CD14-positive monocyte (primary cell): ENCODE results near the gene BAZ2B. TPM values are rescaled to one million over a fixed set of nuclear protein-coding genes. Genes with fewer than 3 reads are reported as not detected.

Source experiments
- DNase-seq, 3 donors: peaks; one replicate each; pipeline ENCODE4 v3.0.0-alpha.2; 2011 to 2022
- H2AFZ ChIP-seq: 2 replicates; pipeline ENCODE4 v1.6.0; 2012; ENCODE audit warnings: mild to moderate bottlenecking, low read depth, low read length, inconsistent platforms; ENCODE audit not compliant: insufficient read depth, poor library complexity, severe bottlenecking
- H3K27ac ChIP-seq, 2 donors: 1 replicate in 1 of 2; 2 replicates in 1 of 2; pipeline ENCODE4 v1.5.1; 2012 to 2013; ENCODE audit warnings: low read length in 2 of 2, control low read depth in 1 of 2, inconsistent platforms in 1 of 2, low read depth in 1 of 2, mild to moderate bottlenecking in 1 of 2
- H3K27me3 ChIP-seq, 2 donors: one replicate each; pipeline versions ENCODE4 v1.6.0 to v1.6.1; 2011 to 2013; ENCODE audit warnings: low read length in 2 of 2; ENCODE audit not compliant: control insufficient read depth in 2 of 2, insufficient read depth in 2 of 2
- H3K36me3 ChIP-seq, 2 donors: replicated peaks in 1 of 2; 1 replicate in 1 of 2; 2 replicates in 1 of 2; pipeline versions ENCODE4 v1.5.1 to v1.6.1; 2012 to 2013; ENCODE audit warnings: low read length in 2 of 2, control low read depth in 1 of 2, inconsistent platforms in 1 of 2, mild to moderate bottlenecking in 1 of 2; ENCODE audit not compliant: insufficient read depth in 2 of 2, control insufficient read depth in 1 of 2
- H3K4me1 ChIP-seq, 2 donors: 1 replicate in 1 of 2; 2 replicates in 1 of 2; pipeline versions ENCODE4 v1.5.1 to v1.6.1; 2012 to 2013; ENCODE audit warnings: low read length in 2 of 2, control low read depth in 1 of 2, inconsistent platforms in 1 of 2, mild to moderate bottlenecking in 1 of 2, moderate library complexity in 1 of 2; ENCODE audit not compliant: insufficient read depth in 2 of 2, control insufficient read depth in 1 of 2
- H3K4me2 ChIP-seq: replicated peaks from 2 replicates; pipeline ENCODE3; 2012; ENCODE audit warnings: low read length, moderate library complexity, mild to moderate bottlenecking; ENCODE audit not compliant: poor library complexity, severe bottlenecking; ENCODE audit errors: extremely low read depth
- H3K4me3 ChIP-seq, 3 experiments: fragments of 200-600 bp in 1 of 3; sonication (generic) in 1 of 3; replicated peaks in 1 of 3; 1 replicate in 2 of 3; 2 replicates in 1 of 3; pipeline ENCODE4 v1.5.1; 2011 to 2013; ENCODE audit warnings: low read length in 3 of 3, mild to moderate bottlenecking in 3 of 3, control low read depth in 2 of 3, low read depth in 2 of 3, inconsistent platforms in 1 of 3, moderate library complexity in 1 of 3
- H3K79me2 ChIP-seq: 2 replicates; pipeline ENCODE4 v1.6.0; 2012; ENCODE audit warnings: mild to moderate bottlenecking, control low read depth, inconsistent platforms, low read length, moderate library complexity; ENCODE audit not compliant: insufficient read depth
- H3K9ac ChIP-seq: 2 replicates; pipeline ENCODE4 v1.6.0; 2017; ENCODE audit warnings: low read length, mild to moderate bottlenecking; ENCODE audit not compliant: insufficient read depth, poor library complexity, severe bottlenecking
- H3K9me3 ChIP-seq, 2 donors: replicated peaks in 1 of 2; 1 replicate in 1 of 2; 2 replicates in 1 of 2; pipeline versions ENCODE4 v1.5.1 to v1.6.1; 2012 to 2013; ENCODE audit warnings: low read length in 2 of 2, control low read depth in 1 of 2; ENCODE audit not compliant: control insufficient read depth in 1 of 2, insufficient read depth in 1 of 2
- H4K20me1 ChIP-seq: 2 replicates; pipeline ENCODE4 v1.6.0; 2012; ENCODE audit warnings: mild to moderate bottlenecking, low read length, control low read depth, moderate library complexity; ENCODE audit not compliant: insufficient read depth
- H3K27ac Mint-ChIP-seq, 7 donors: one replicate each; pipeline ENCODE4 v1.8.0; 2020; ENCODE audit warnings: mild to moderate bottlenecking in 7 of 7, mixed read lengths in 7 of 7, moderate library complexity in 6 of 7, inconsistent platforms in 2 of 7
- H3K27me3 Mint-ChIP-seq, 3 donors: one replicate each; pipeline ENCODE4 v1.8.0; 2021 to 2022; ENCODE audit warnings: low read depth in 3 of 3, mild to moderate bottlenecking in 3 of 3, mixed read lengths in 3 of 3, moderate library complexity in 3 of 3, inconsistent platforms in 1 of 3
- H3K36me3 Mint-ChIP-seq, 2 donors: one replicate each; pipeline ENCODE4 v1.8.0; 2020; ENCODE audit warnings: mixed read lengths in 2 of 2, inconsistent platforms in 1 of 2, mild to moderate bottlenecking in 1 of 2
- H3K4me1 Mint-ChIP-seq: one replicate; pipeline ENCODE4 v1.8.0; 2020; ENCODE audit warnings: mild to moderate bottlenecking, mixed read lengths
- H3K4me3 Mint-ChIP-seq, 2 donors: one replicate each; pipeline ENCODE4 v1.8.0; 2020; ENCODE audit warnings: mild to moderate bottlenecking in 2 of 2, mixed read lengths in 2 of 2, moderate library complexity in 1 of 2
- H3K9me3 Mint-ChIP-seq, 7 donors: one replicate each; pipeline ENCODE4 v1.8.0; 2020 to 2022; ENCODE audit warnings: mixed read lengths in 7 of 7, mild to moderate bottlenecking in 6 of 7, moderate library complexity in 6 of 7, inconsistent platforms in 2 of 7
- CTCF ChIP-seq: fragments of 200-600 bp; IDR thresholded peaks from one replicate; pipeline ENCODE4 v1.8.0; 2022; ENCODE audit warnings: antibody characterized with exemption, mild to moderate bottlenecking
- WGBS: methylation state at CpG from one replicate; pipeline ENCODE4 v1.1.5; 2013; ENCODE audit warnings: missing lambda C conversion rate; ENCODE audit not compliant: insufficient coverage; 5-methylcytosine and 5-hydroxymethylcytosine counted together
- intact Hi-C, 2 donors: fragments of 100-400 bp; cut with micrococcal nuclease; formaldehyde crosslinking; loops; one replicate each; pipeline versions ENCODE4 v1.15.0 to v1.15.1; 2023
- polyA plus RNA-seq, 3 donors: library from polyadenylated mRNA; depleted of rRNA in 1 of 3; unstranded in 2 of 3; stranded (reverse) in 1 of 3; fragments of 300-500 nt in 2 of 3; fragments of >200 nt in 1 of 3; fragmentation: Illumina TruSeq in 2 of 3; gene quantifications; 1 replicate in 2 of 3; 2 replicates in 1 of 3; pipeline ENCODE4 v1.2.3, GENCODE V29; 2012 to 2021

BAZ2B gene
- polyA plus RNA-seq, 3 donors, result 12.9 to 34.2 (median 31.6) TPM

GRCh38 chr2:159283529-159283928 lies 332.8 kb downstream of the BAZ2B start:
- Mint-ChIP-seq H3K27ac (peak overlapping the region in 1 of 7 donors; percentile 82), H3K27me3 (peaks cover 0 to 2% (median 0%) of the 10 kb centered on the region in 3 donors), H3K9me3 (peaks cover 0 to 2% (median 0%) of the 10 kb centered on the region in 7 donors), H3K4me3 (no peak overlapping the region), H3K36me3 (peaks cover 23 to 35% of the 10 kb centered on the region in 2 donors), H3K4me1 (peaks cover 25% of the 10 kb centered on the region)
- Histone ChIP-seq H3K4me1 (peaks cover 13 to 26% of the 10 kb centered on the region in 2 donors), H3K36me3 (peaks cover 13 to 42% of the 10 kb centered on the region in 2 donors), H3K4me2 (no peak overlapping the region), H3K27me3 (no peaks in the 10 kb centered on the region), H3K9me3 (no peaks in the 10 kb centered on the region), H3K27ac (no peak overlapping the region), H2AFZ (no peak overlapping the region), H3K79me2 (peaks cover 47% of the 10 kb centered on the region), H4K20me1 (no peaks in the 10 kb centered on the region), H3K4me3 (no peak overlapping the region), H3K9ac (no peak overlapping the region)
- no peak for DNase-seq
- 86% methylated on average over 3 of the region's 6 CpGs for WGBS
- intact Hi-C loops, result no loop called here
- TF ChIP-seq CTCF, result no peak

- no peaks in the 10 kb centered on the region for H3K9me3 ChIP-seq
- WGBS, result 94% methylated on average over 3 of the region's 6 CpGs
- Mint-ChIP-seq H3K27ac (no peak overlapping the region), H3K9me3 (peaks cover 0 to 2% (median 0%) of the 10 kb centered on the region in 7 donors), H3K4me1 (peaks cover 19% of the 10 kb centered on the region), H3K36me3 (peaks cover 32 to 41% of the 10 kb centered on the region in 2 donors), H3K27me3 (peaks cover 0 to 2% (median 0%) of the 10 kb centered on the region in 3 donors), H3K4me3 (no peak overlapping the region)
- H3K27me3 ChIP-seq, result no peaks in the 10 kb centered on the region
- no peak overlapping the region for H2AFZ ChIP-seq
- no peak overlapping the region for H3K4me2 ChIP-seq
- DNase-seq, result no peak
- peaks cover 9 to 13% of the 10 kb centered on the region in 2 donors for H3K4me1 ChIP-seq
- no peak overlapping the region for H3K27ac ChIP-seq
- H3K36me3 ChIP-seq, result peaks cover 16 to 60% of the 10 kb centered on the region in 2 donors
- peaks cover 42% of the 10 kb centered on the region for H3K79me2 ChIP-seq
- no peak overlapping the region for H3K4me3 ChIP-seq
- no peaks in the 10 kb centered on the region for H4K20me1 ChIP-seq
- no peak overlapping the region for H3K9ac ChIP-seq
- no peak for TF ChIP-seq CTCF
- intact Hi-C loops, result no loop called here
Observed at GRCh38 chr2:159281002-159281401, 335.3 kb downstream of the BAZ2B start.
